PC-9 (cell line): ENCODE measurements around the gene TNN. TPM values are rescaled to one million over a fixed set of nuclear protein-coding genes. Genes with fewer than 3 reads are reported as not detected.

ENCODE experiments used
- BruUV-seq: library from RNA; stranded (reverse); fragments of 400-500 nt; replicated peaks from 2 replicates; lab custom pipeline; 2021; lab: Mats Ljungman, UMichigan
- CTCF ChIA-PET: fragments of 300-600 bp; sonication (Branson Sonifier 250); formaldehyde crosslinking; loops from one replicate; lab custom pipeline; 2022; ENCODE audit warnings: antibody characterized with exemption; lab: Charles Lee
- POLR2A ChIA-PET: fragments of 300-600 bp; sonication (Branson Sonifier 250); formaldehyde crosslinking; loops from one replicate; lab custom pipeline; 2022; ENCODE audit warnings: antibody characterized with exemption; ENCODE audit not compliant: unreplicated experiment; lab: Charles Lee
- DNase-seq, 2 experiments: peaks; one replicate each; pipeline versions ENCODE4 v3.0.0 to v3.0.0-alpha.2; 2015 to 2022; ENCODE audit warnings: mixed read lengths in 1 of 2
- H2AFZ ChIP-seq: fragments of 200-600 bp; sonication (generic); 2 replicates; pipeline ENCODE4 v1.8.1; 2017; ENCODE audit warnings: antibody characterized with exemption
- H3F3A ChIP-seq: fragments of 200-600 bp; sonication (generic); 2 replicates; pipeline ENCODE4 v1.8.1; 2017; ENCODE audit warnings: antibody characterized with exemption, mild to moderate bottlenecking, low read depth; ENCODE audit not compliant: insufficient read depth
- H3K27ac ChIP-seq: fragments of 200-600 bp; sonication (generic); 2 replicates; pipeline ENCODE4 v1.6.1; 2016; ENCODE audit warnings: mixed run types
- H3K27me3 ChIP-seq: fragments of 200-600 bp; sonication (generic); 2 replicates; pipeline ENCODE4 v1.6.1; 2016; ENCODE audit warnings: low read depth, mixed run types; ENCODE audit not compliant: insufficient read depth
- H3K36me3 ChIP-seq: fragments of 200-600 bp; sonication (generic); 2 replicates; pipeline ENCODE4 v1.6.1; 2016; ENCODE audit warnings: low read depth, mixed run types
- H3K4me1 ChIP-seq: fragments of 200-600 bp; sonication (generic); replicated peaks from 2 replicates; pipeline ENCODE4 v1.6.1; 2016; ENCODE audit warnings: mixed run types; ENCODE audit not compliant: insufficient read depth
- H3K4me2 ChIP-seq: fragments of 200-600 bp; sonication (generic); 2 replicates; pipeline ENCODE4 v1.6.1; 2017; ENCODE audit warnings: mixed run types
- H3K4me3 ChIP-seq: fragments of 200-600 bp; sonication (generic); 2 replicates; pipeline ENCODE4 v1.6.1; 2016; ENCODE audit warnings: mixed run types
- H3K79me2 ChIP-seq: fragments of 200-600 bp; sonication (generic); 2 replicates; pipeline ENCODE4 v1.6.1; 2017; ENCODE audit warnings: low read depth, mixed run types
- H3K9me2 ChIP-seq: fragments of 200-600 bp; sonication (generic); 2 replicates; pipeline ENCODE4 v1.8.1; 2017; ENCODE audit warnings: mild to moderate bottlenecking; ENCODE audit not compliant: insufficient read depth
- H3K9me3 ChIP-seq: fragments of 200-600 bp; sonication (generic); 2 replicates; pipeline ENCODE4 v1.8.1; 2016; ENCODE audit warnings: low read depth; ENCODE audit not compliant: insufficient read depth
- H4K20me1 ChIP-seq: fragments of 200-600 bp; sonication (generic); 2 replicates; pipeline ENCODE4 v1.8.1; 2017; ENCODE audit not compliant: insufficient read depth
- EZH2 ChIP-seq: fragments of 200-600 bp; sonication (generic); IDR thresholded peaks from 2 replicates; pipeline ENCODE4 v1.8.0; 2017; ENCODE audit warnings: antibody characterized with exemption, low read depth
- intact Hi-C: fragments of 100-400 bp; cut with micrococcal nuclease; formaldehyde crosslinking; loops from one replicate; pipeline ENCODE4 v1.10.0; 2022; ENCODE audit not compliant: unreplicated experiment
- total RNA-seq: library from RNA; stranded (reverse); gene quantifications from 2 replicates; pipeline ENCODE4 v1.2.3, GENCODE V29; 2021
- TF ChIP-seq, protein P1 (sequence below): fragments of 200-600 bp; sonication (generic); conservative IDR thresholded peaks from 2 replicates; pipeline ENCODE4 v1.6.1; 2017; ENCODE audit warnings: mixed run types, antibody characterized with exemption, mild to moderate bottlenecking, moderate library complexity

Gene TNN
- total RNA-seq, 1 experiment from 2014 or later, result not detected

DNA sequence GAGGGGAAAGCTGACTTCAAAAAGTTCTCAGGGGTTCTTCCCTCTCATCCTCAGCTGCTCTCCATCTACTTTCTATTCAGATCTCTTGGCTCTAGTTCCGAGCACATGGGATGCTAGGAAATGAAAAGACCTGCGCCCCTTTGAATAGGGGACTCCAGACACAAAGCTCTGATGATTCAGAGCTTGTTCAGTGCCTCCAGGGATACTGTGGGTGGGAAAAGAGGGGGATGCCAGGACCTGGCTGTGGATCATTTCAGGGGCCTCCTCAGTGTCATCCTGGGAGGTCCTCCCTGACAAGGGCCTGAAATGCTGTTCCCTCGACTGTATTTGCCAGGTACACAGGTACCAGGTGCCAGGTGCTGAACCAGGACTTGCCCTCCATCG lies 125.9 kb downstream of the TNN start:
- Histone ChIP-seq H3K4me1 (peaks cover 40% of the 10 kb centered on the region), H3K36me3 (0 out of 2 replicates have a peak, but pooled peaks cover 3% of the 10 kb centered on the region), H4K20me1 (no peaks in the 10 kb centered on the region), H3K9me3 (no peaks in the 10 kb centered on the region), H2AFZ (0 out of 2 replicates have a peak overlapping the region, but pooled peaks have one; percentile 70), H3K79me2 (peaks cover 16% of the 10 kb centered on the region), H3K4me2 (peak overlapping the region; percentile 83), H3K27ac (peak overlapping the region; percentile 77), H3K27me3 (no peaks in the 10 kb centered on the region), H3K9me2 (no peaks in the 10 kb centered on the region), H3F3A (peaks cover 31% of the 10 kb centered on the region), H3K4me3 (peak overlapping the region; percentile 98; the same call in 1 of the 2 replicates)
- intact Hi-C loops, result loop anchor here (1.0 to 10.0 kb wide), 4 partner anchors 35 to 1013 kb away; partner anchors contain the start of gene COP1
- ChIA-PET POLR2A (no interaction called here), CTCF (interaction anchor here (0.9 kb wide), 1 partner anchor 42 kb away, joined by 3 read pairs; no protein-coding TSS in a partner anchor)
- no peak for DNase-seq
- no TSS peak for BruUV-seq
- no peak for TF ChIP-seq EZH2
- TF ChIP-seq, protein P1, sequence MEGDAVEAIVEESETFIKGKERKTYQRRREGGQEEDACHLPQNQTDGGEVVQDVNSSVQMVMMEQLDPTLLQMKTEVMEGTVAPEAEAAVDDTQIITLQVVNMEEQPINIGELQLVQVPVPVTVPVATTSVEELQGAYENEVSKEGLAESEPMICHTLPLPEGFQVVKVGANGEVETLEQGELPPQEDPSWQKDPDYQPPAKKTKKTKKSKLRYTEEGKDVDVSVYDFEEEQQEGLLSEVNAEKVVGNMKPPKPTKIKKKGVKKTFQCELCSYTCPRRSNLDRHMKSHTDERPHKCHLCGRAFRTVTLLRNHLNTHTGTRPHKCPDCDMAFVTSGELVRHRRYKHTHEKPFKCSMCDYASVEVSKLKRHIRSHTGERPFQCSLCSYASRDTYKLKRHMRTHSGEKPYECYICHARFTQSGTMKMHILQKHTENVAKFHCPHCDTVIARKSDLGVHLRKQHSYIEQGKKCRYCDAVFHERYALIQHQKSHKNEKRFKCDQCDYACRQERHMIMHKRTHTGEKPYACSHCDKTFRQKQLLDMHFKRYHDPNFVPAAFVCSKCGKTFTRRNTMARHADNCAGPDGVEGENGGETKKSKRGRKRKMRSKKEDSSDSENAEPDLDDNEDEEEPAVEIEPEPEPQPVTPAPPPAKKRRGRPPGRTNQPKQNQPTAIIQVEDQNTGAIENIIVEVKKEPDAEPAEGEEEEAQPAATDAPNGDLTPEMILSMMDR, result no peak

- ChIA-PET POLR2A (no interaction called here), CTCF (no interaction called here)
- TF ChIP-seq, protein P1, result no peak
- TF ChIP-seq EZH2, result no peak
- DNase-seq, result no peak
- Histone ChIP-seq H3K4me2 (no peak overlapping the region), H3K27me3 (no peaks in the 10 kb centered on the region), H2AFZ (no peak overlapping the region), H3K36me3 (no peaks in the 10 kb centered on the region), H3K79me2 (peaks cover 10% of the 10 kb centered on the region), H4K20me1 (no peaks in the 10 kb centered on the region), H3K27ac (no peak overlapping the region), H3K9me3 (no peaks in the 10 kb centered on the region), H3K4me1 (peaks cover 43% of the 10 kb centered on the region), H3K4me3 (no peak overlapping the region), H3K9me2 (no peaks in the 10 kb centered on the region), H3F3A (peaks cover 32% of the 10 kb centered on the region)
- no TSS peak for BruUV-seq
- intact Hi-C loops, result loop anchor here (10.0 kb wide), 1 partner anchor 320 kb away; no protein-coding TSS in a partner anchor
Measured at GRCh38 chr1:175195281-175195680, 127.6 kb downstream of the TNN start.

GRCh38 chr1:175195798-175196197 lies 128.2 kb downstream of the TNN start:
- no peaks in the 10 kb centered on the region for H3K9me3 ChIP-seq
- no peaks in the 10 kb centered on the region for H4K20me1 ChIP-seq
- ChIA-PET POLR2A (no interaction called here), CTCF (no interaction called here)
- H3K79me2 ChIP-seq, result peaks cover 5% of the 10 kb centered on the region
- H3K4me3 ChIP-seq, result no peak overlapping the region
- no TSS peak for BruUV-seq
- no peak overlapping the region for H3K27ac ChIP-seq
- peaks cover 38% of the 10 kb centered on the region for H3K4me1 ChIP-seq
- H3F3A ChIP-seq, result peaks cover 32% of the 10 kb centered on the region
- H3K9me2 ChIP-seq, result no peaks in the 10 kb centered on the region
- DNase-seq, result no peak
- H2AFZ ChIP-seq, result no peak overlapping the region
- H3K27me3 ChIP-seq, result no peaks in the 10 kb centered on the region
- no peaks in the 10 kb centered on the region for H3K36me3 ChIP-seq
- TF ChIP-seq, protein P1, result no peak
- no peak for TF ChIP-seq EZH2
- intact Hi-C loops, result loop anchor here (10.0 kb wide), 1 partner anchor 321 kb away; no protein-coding TSS in a partner anchor
- H3K4me2 ChIP-seq, result no peak overlapping the region
